HG03135 (cell line): ENCODE measurements around the gene ARHGEF33.
A peak's percentile ranks its signal among the peaks of the same experiment; 100 is the strongest.
"Not testable (repeated sequence)": the region's sequence is repeated elsewhere in the genome, so short reads cannot be mapped to it uniquely, and the experiment has no call there.

Source experiments
- ATAC-seq: cut with Tn5 transposase; IDR thresholded peaks from one replicate; pipeline ENCODE4 v1.9.1; 2021; ENCODE audit warnings: mild to moderate bottlenecking, moderate library complexity; ENCODE audit not compliant: unreplicated experiment

Gene ARHGEF33

DNA sequence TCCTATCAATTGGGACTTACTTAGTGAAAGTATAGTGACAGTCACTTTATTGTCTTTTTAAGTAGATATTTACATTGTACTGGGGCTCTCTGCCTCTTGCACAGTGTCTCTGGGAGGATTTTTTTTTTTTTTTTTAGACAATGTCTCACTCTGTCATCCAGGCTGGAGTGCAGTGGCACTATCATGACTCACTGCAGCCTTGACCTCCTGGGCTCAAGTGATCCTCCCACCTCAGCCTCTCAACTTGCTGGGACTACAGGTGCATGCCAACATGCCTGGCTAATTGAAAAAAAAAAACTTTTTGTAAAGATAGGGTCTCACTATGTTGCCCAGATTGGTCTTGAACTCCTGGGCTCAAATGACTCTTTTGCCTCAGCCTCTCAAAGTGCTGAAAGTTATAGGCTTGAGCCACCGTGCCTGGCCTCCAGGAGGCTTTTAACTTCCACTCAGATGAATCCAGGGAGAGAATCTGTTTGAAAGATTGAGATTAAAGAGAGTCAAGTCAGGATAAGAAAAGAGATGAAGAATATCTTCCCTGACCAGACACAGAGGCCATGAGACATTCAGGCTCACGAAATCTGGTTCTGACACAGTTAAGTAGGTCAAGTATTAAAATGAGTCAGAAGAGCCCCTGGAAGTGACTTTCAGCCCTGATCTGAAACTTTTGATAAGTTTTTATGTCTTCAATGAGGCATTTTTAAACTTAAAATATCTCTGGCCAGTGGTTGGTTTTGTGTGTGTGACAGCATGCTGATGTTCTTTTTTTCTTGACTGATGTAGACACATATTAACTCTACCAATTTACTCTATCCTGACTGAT lies 18.3 kb downstream of the ARHGEF33 start:
- ATAC-seq: peak; percentile 82

GRCh38 chr2:38909872-38910271 lies 20.2 kb downstream of the ARHGEF33 start:
- no peak for ATAC-seq

- ATAC-seq: no peak
Measured at GRCh38 chr2:38911191-38911590, 21.5 kb downstream of the ARHGEF33 start.

- no peak for ATAC-seq
Measured at GRCh38 chr2:38912619-38913018, 22.9 kb downstream of the ARHGEF33 start.

- no peak for ATAC-seq
Measured at GRCh38 chr2:38922389-38922788, 32.7 kb downstream of the ARHGEF33 start.

DNA sequence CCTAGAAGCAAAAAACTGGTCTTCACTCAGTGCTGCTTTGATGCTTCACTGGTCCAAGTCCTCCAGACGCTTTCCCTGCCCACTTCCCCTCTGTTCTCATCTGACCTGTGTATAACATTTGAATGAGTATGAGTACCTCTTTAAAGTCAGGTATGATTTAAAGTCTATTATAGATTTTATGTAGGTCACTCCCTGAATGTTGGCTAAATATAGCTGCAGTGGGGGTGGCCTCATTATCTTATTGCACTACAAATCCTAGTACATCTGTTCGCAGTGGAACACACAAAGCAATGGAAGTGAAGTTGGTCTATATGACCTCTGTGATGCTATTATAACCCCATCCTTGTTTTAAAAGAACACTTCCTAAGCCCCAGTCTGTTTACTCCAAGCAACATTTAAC lies 33.2 kb downstream of the ARHGEF33 start:
- no peak for ATAC-seq

DNA sequence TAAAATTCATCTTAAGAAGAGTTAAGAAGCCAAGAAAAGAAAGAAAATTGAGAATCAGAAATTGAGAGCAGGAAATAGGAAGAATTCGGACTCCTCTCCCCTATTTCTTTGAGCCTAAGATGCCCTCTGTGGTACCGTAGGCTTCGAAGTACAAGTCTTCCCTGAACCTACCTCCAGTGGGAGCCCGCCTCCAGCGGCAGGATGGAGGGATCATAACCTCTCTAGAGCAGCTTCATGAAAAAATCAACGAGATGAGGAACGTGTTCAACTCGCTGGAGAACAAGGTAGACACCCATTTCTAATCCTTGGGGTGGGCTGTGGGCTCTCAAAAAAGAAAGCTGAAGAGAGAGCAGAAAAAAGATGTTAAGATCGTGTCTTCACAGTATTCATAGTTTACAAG lies 36.3 kb downstream of the ARHGEF33 start:
- no peak for ATAC-seq

GRCh38 chr2:38930600-38930999 lies 40.9 kb downstream of the ARHGEF33 start:
- no peak for ATAC-seq

DNA sequence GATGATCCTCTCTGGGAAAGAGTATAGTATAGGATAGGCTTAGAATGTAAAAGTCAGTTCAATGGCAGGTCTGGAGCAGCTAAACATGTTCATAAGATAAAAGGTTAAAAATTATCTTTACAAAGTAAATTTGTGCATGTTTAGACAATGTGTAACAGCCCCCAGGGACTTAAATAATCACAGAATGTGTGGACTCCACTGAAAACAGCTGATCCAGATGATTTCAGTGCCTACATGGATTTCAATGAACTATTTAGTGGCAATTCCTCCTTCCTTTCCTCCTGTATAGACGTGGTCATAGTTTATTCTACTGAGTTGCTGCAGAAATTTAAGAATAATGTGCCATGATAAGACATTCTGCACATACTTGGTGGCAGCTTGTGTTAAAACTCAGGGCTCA lies 42.9 kb downstream of the ARHGEF33 start:
- no peak for ATAC-seq

- ATAC-seq: no peak
Measured at GRCh38 chr2:38933653-38934052, 44.0 kb downstream of the ARHGEF33 start.

DNA sequence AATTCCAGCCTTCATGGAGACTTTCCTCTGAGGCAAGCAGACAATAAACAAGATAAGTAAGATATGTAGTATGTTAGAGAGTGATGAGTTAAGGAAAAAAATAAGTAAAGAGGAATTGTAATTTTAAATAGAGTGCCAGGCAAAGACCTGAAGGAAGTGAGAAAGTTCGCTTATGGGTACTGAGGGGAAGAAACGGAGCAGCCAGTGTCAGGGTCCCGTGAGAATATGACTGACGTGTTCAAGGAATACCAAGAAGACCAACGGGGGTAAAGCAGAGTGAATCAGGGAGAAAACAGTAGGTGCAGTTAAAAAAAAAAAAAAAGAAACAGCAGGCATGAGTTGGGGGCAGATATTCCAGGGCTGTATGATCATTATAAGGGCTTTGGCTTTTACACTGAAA lies 45.1 kb downstream of the ARHGEF33 start:
- no peak for ATAC-seq

DNA sequence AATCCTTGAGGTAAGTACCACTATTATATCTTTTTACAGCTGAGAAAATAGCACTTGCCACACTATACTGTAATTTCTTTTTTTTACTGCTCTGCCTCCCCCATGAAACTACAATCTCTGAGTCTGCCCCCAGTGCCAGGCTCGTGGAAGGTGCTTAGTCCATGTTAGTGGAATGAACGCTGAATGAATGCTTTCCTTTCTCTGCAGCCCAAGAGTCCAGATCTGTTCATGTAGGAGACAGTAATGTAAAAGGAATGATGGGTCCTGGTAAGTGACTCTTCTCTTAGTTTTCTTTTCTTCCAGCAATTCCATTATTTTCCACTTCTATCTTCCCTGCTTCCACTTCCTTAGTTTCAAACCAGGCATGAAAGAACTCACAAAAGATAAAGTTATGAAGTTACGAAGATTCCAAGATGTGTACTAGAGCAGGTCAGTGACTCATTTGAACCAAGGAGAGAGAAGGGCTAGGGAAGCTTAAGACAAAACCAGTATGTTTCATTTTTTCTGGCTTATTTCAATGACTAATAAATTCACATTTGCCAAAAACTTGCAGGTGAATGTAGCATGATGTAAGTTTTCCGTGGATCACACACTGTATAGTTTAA lies 46.0 kb downstream of the ARHGEF33 start:
- no peak for ATAC-seq

GRCh38 chr2:38936516-38936915 lies 46.8 kb downstream of the ARHGEF33 start:
- not testable (repeated sequence) for ATAC-seq

DNA sequence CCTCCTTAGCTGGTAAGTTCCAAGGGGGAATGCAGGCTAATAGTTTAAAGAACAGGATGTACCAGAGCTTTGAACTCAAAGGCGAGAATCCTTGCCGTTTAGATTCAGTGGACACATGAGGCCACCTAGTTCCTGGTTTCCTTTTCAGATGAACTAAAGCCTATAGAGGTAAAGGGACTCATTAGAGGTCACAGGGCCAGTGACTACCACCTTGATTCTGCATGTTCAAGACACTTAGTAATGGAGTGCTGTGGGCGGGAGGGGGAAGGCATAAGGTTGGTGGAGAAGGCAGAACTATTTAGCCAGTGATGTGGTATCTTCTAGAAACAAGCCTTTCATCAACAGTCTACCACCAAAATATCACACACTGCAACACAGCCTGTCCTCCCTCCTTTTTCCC lies 47.9 kb downstream of the ARHGEF33 start:
- ATAC-seq: no peak

GRCh38 chr2:38940746-38941145 lies 51.1 kb downstream of the ARHGEF33 start:
- ATAC-seq: no peak

- ATAC-seq: no peak
Measured at GRCh38 chr2:38943784-38944183, 54.1 kb downstream of the ARHGEF33 start.

- ATAC-seq: no peak
Measured at GRCh38 chr2:38945372-38945771, 55.7 kb downstream of the ARHGEF33 start.

GRCh38 chr2:38945911-38946310 lies 56.2 kb downstream of the ARHGEF33 start:
- ATAC-seq: no peak

- ATAC-seq: no peak
Measured at GRCh38 chr2:38947241-38948239, 57.9 kb downstream of the ARHGEF33 start.

DNA sequence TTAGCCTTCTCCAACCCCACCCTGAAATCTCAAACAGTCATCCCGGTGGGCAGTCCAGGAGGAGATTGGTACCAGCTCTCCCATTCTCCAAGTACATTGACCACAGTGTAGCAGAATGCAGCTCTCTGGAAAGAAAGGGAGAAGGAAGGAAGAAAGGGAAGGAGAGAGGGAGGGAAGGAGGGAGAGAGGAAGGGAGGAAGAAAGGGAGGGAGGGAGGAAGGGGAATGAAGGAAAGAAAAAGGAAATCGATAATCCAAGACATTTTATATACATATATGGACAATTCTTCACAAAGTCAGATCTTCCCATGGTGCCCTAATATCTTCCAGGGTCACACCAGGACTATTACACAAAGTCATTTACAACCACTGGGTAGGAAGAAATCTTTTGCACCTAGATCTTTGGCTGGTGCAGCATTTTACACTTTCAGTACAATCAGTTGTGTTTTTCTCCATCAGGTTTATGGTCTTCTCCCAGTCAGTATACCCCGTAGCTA lies 58.8 kb downstream of the ARHGEF33 start:
- no peak for ATAC-seq

DNA sequence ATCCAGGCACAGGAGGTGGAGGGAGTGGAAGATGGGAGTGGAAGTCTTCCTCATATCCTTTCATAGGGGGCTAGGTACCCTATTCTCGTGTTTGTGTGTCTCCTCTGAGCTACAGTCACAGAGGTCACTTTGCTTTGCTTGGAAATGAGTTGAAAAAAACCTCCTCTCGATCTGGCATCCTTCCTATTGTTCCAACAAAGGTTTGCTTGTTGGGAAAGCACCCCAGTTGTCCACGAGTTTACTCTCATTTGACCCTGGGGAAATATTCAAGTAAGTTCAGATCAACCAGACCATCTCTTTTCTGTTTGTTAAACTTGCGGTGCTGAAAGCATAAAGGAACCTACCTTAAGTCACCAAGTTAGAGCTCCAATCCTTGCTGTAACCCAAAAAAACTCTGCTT lies 59.3 kb downstream of the ARHGEF33 start:
- ATAC-seq: no peak
